IMR-90 (cell line): ENCODE measurements around the gene CCL11. TPM values are rescaled to one million over a fixed set of nuclear protein-coding genes. Genes with fewer than 3 reads are reported as not detected.
A peak's percentile ranks its signal among the peaks of the same experiment; 100 is the strongest.
"Not testable (repeated sequence)": the region's sequence is repeated elsewhere in the genome, so short reads cannot be mapped to it uniquely, and the experiment has no call there.

Experiments
- ATAC-seq: fragments of 200-7000 bp; cut with Tn5 transposase; 2 replicates; pipeline ENCODE4 v1.9.1; 2020; ENCODE audit warnings: low read depth, mild to moderate bottlenecking, moderate library complexity
- BruUV-seq: library from RNA; stranded (reverse); fragments of 400-500 nt; replicated peaks from 2 replicates; lab custom pipeline; 2021; lab: Mats Ljungman, UMichigan
- CTCF ChIA-PET: fragments of 300-600 bp; formaldehyde crosslinking; extraction: SDS; loops from one replicate; lab custom pipeline; 2021; ENCODE audit warnings: antibody characterized with exemption; lab: Yijun Ruan, JAX
- POLR2A ChIA-PET: fragments of 300-600 bp; sonication (Branson Sonifier 250); formaldehyde crosslinking; loops from one replicate; lab custom pipeline; 2022; ENCODE audit warnings: antibody characterized with exemption; ENCODE audit not compliant: unreplicated experiment; lab: Charles Lee
- DNase-seq: peaks from one replicate; pipeline ENCODE4 v3.0.0; 2013
- H2AFZ ChIP-seq: replicated peaks from 2 replicates; pipeline ENCODE3; 2013; ENCODE audit warnings: low read length, mild to moderate bottlenecking; ENCODE audit not compliant: poor library complexity
- H2AK5ac ChIP-seq: 2 replicates; pipeline ENCODE4 v1.6.1; 2013; ENCODE audit warnings: low read depth, low read length, inconsistent platforms
- H2AK9ac ChIP-seq: replicated peaks from 2 replicates; pipeline ENCODE3; 2013; ENCODE audit warnings: mild to moderate bottlenecking, low read depth, low read length, moderate library complexity; ENCODE audit not compliant: poor library complexity
- H2BK120ac ChIP-seq: 2 replicates; pipeline ENCODE4 v1.6.1; 2013; ENCODE audit warnings: low read depth, low read length, inconsistent platforms
- H2BK15ac ChIP-seq: 3 replicates; pipeline ENCODE4 v1.6.1; 2013; ENCODE audit warnings: low read depth, low read length, inconsistent platforms
- H2BK20ac ChIP-seq: 2 replicates; pipeline ENCODE4 v1.6.1; 2013; ENCODE audit warnings: low read depth, mild to moderate bottlenecking, inconsistent platforms, low read length, moderate library complexity
- H2BK5ac ChIP-seq: 2 replicates; pipeline ENCODE4 v1.6.1; 2013; ENCODE audit warnings: mild to moderate bottlenecking, low read depth, low read length, inconsistent platforms; ENCODE audit not compliant: poor library complexity, severe bottlenecking
- H3K14ac ChIP-seq: replicated peaks from 2 replicates; pipeline ENCODE4 v1.6.1; 2013; ENCODE audit warnings: low read depth, low read length, inconsistent platforms
- H3K18ac ChIP-seq: 2 replicates; pipeline ENCODE4 v1.6.1; 2013; ENCODE audit warnings: low read depth, low read length, control low read depth
- H3K23ac ChIP-seq: 2 replicates; pipeline ENCODE4 v1.6.1; 2013; ENCODE audit warnings: low read depth, low read length, inconsistent platforms
- H3K27ac ChIP-seq: 2 replicates; pipeline ENCODE4 v1.5.1; 2013; ENCODE audit warnings: mild to moderate bottlenecking, control low read depth, low read length; ENCODE audit not compliant: insufficient read depth
- H3K27me3 ChIP-seq: 2 replicates; pipeline ENCODE4 v1.6.1; 2013; ENCODE audit warnings: low read length; ENCODE audit not compliant: control insufficient read depth, insufficient read depth
- H3K36me3 ChIP-seq: 2 replicates; pipeline ENCODE4 v1.6.1; 2013; ENCODE audit warnings: low read length, mixed read lengths; ENCODE audit not compliant: control insufficient read depth, insufficient read depth
- H3K4ac ChIP-seq: 2 replicates; pipeline ENCODE4 v1.6.1; 2013; ENCODE audit warnings: low read depth, low read length, inconsistent platforms
- H3K4me1 ChIP-seq: 2 replicates; pipeline ENCODE4 v1.6.1; 2013; ENCODE audit warnings: low read length, mixed read lengths; ENCODE audit not compliant: control insufficient read depth, insufficient read depth
- H3K4me2 ChIP-seq: 2 replicates; pipeline ENCODE4 v1.6.1; 2013; ENCODE audit warnings: low read depth, mild to moderate bottlenecking, control low read depth, low read length, moderate library complexity
- H3K4me3 ChIP-seq: 2 replicates; pipeline ENCODE4 v1.5.1; 2013; ENCODE audit warnings: low read depth, mild to moderate bottlenecking, control low read depth, low read length, moderate library complexity; ENCODE audit not compliant: insufficient read depth
- H3K56ac ChIP-seq: 2 replicates; pipeline ENCODE4 v1.6.1; 2013; ENCODE audit warnings: low read length, inconsistent platforms; ENCODE audit not compliant: insufficient read depth; ENCODE audit errors: extremely low read depth
- H3K79me1 ChIP-seq, 2 experiments: 2 replicates each; pipeline ENCODE4 v1.6.1; 2013; ENCODE audit warnings: low read length in 2 of 2, inconsistent platforms in 1 of 2, low read depth in 1 of 2
- H3K9ac ChIP-seq: 2 replicates; pipeline ENCODE4 v1.6.1; 2013; ENCODE audit warnings: low read depth, low read length, control low read depth
- H3K9me1 ChIP-seq: 2 replicates; pipeline ENCODE4 v1.6.1; 2013; ENCODE audit warnings: low read length, inconsistent platforms; ENCODE audit not compliant: insufficient read depth
- H3K9me3 ChIP-seq: 2 replicates; pipeline ENCODE4 v1.6.1; 2013; ENCODE audit warnings: low read length; ENCODE audit not compliant: control insufficient read depth, insufficient read depth
- H4K20me1 ChIP-seq: 2 replicates; pipeline ENCODE4 v1.6.1; 2013; ENCODE audit warnings: low read length, inconsistent platforms; ENCODE audit not compliant: insufficient read depth
- H4K5ac ChIP-seq: 2 replicates; pipeline ENCODE4 v1.6.1; 2013; ENCODE audit warnings: mild to moderate bottlenecking, low read depth, low read length, control low read depth
- H4K8ac ChIP-seq, 2 experiments: 2 replicates each; pipeline ENCODE4 v1.6.1; 2013; ENCODE audit warnings: low read depth in 2 of 2, low read length in 2 of 2, control low read depth in 1 of 2, inconsistent platforms in 1 of 2
- H4K91ac ChIP-seq: 2 replicates; pipeline ENCODE4 v1.6.1; 2013; ENCODE audit warnings: low read depth, low read length, inconsistent platforms; ENCODE audit not compliant: insufficient read depth
- CEBPB ChIP-seq: IDR thresholded peaks from 2 replicates; pipeline ENCODE4 v1.6.1; 2012; ENCODE audit warnings: low read depth, low read length, improper control_type of control experiment
- WGBS, 2 experiments: methylation state at CpG; one replicate each; pipeline versions ENCODE4 v1.1.5 to v1.1.7; 2013; ENCODE audit warnings: missing lambda C conversion rate in 2 of 2; ENCODE audit not compliant: insufficient read length in 1 of 2; ENCODE audit errors: extremely low coverage in 2 of 2; 5-methylcytosine and 5-hydroxymethylcytosine counted together
- dilution Hi-C: fragments of 300-500 bp; cut with HindIII; formaldehyde crosslinking; loops from one replicate; pipeline ENCODE4 v1.14.3; 2018; ENCODE audit warnings: low sequenced_read_pairs; ENCODE audit not compliant: unreplicated experiment
- in situ Hi-C: fragments of 300-500 bp; cut with MboI; formaldehyde crosslinking; loops from 3 replicates; pipeline ENCODE4 v1.14.3; 2019; ENCODE audit warnings: low sequenced_read_pairs, inconsistent platforms, mixed read lengths
- intact Hi-C: fragments of 100-400 bp; cut with micrococcal nuclease; formaldehyde crosslinking; loops from 2 replicates; pipeline ENCODE4 v1.10.0; 2022
- polyA plus RNA-seq, 3 experiments: library from polyadenylated mRNA; depleted of rRNA; stranded (reverse); fragments of >200 nt; gene quantifications; 2 replicates each; pipeline ENCODE4 v1.2.3, GENCODE V29; 2012; ENCODE audit warnings: low replicate concordance in 1 of 3
- total RNA-seq: library from RNA; depleted of rRNA; stranded (reverse); fragments of >200 nt; gene quantifications from 2 replicates; pipeline ENCODE4 v1.2.3, GENCODE V29; 2012
- TF ChIP-seq, protein P1 (sequence below): fragments of 150-350 bp; IDR thresholded peaks from 2 replicates; pipeline ENCODE4 v1.6.1; 2017; ENCODE audit warnings: mild to moderate bottlenecking, antibody characterized with exemption, low read length, low read depth
- TF ChIP-seq, protein P2 (sequence below): conservative IDR thresholded peaks from 2 replicates; pipeline ENCODE4 v1.5.1; 2012; ENCODE audit warnings: mild to moderate bottlenecking, low read depth, low read length, improper control_type of control experiment

Gene CCL11
- total and polyA plus RNA-seq, 2 of the 4 experiments (the other 2 are of a cell fraction) = not detected

DNA sequence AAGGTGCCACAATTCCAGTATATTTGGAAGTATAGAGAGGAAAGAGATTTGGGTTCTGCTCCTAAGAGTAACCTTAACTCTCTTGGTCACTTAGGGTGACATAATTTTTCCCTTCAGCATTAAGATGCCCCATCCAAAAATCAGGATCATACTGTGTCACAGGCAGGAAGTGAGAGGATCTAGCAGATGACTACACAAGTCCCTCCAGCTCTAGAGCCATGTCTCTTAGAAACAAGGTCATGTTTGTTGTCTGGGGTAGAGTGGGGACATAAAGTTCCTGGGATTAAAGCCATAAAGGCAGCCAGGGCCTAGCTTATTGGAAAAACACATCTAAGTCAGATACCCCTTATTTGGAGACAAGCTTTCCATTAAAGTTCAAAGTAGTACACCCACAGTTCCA, 36.4 kb downstream of the CCL11 start:
- ATAC-seq (no peak), DNase-seq (no peak)
- Histone ChIP-seq H3K9me3 (no peaks in the 10 kb centered on the region), H2BK5ac (no peak overlapping the region), H3K9me1 (no peaks in the 10 kb centered on the region), H3K4ac (no peak overlapping the region), H2BK15ac (no peak overlapping the region), H4K5ac (no peak overlapping the region), H4K8ac (no peak overlapping the region), H2AK5ac (no peak overlapping the region), H3K14ac (no peak overlapping the region), H3K4me3 (no peak overlapping the region), H4K20me1 (no peaks in the 10 kb centered on the region), H4K91ac (no peak overlapping the region), H3K27me3 (no peaks in the 10 kb centered on the region; the same call in 1 of the 2 replicates), H2BK120ac (no peak overlapping the region), H3K79me1 (no peaks in the 10 kb centered on the region), H3K4me1 (no peaks in the 10 kb centered on the region), H3K27ac (no peak overlapping the region), H3K56ac (no peak overlapping the region), H3K36me3 (no peaks in the 10 kb centered on the region), H2BK20ac (no peak overlapping the region), H2AFZ (no peak overlapping the region), H3K4me2 (no peak overlapping the region), H3K18ac (no peak overlapping the region), H3K9ac (no peak overlapping the region), H2AK9ac (no peak overlapping the region), H3K23ac (no peak overlapping the region)
- in situ Hi-C loops (no loop called here), intact Hi-C loops (no loop called here), dilution Hi-C loops (no loop called here)
- BruUV-seq = no TSS peak
- TF ChIP-seq, protein P1, sequence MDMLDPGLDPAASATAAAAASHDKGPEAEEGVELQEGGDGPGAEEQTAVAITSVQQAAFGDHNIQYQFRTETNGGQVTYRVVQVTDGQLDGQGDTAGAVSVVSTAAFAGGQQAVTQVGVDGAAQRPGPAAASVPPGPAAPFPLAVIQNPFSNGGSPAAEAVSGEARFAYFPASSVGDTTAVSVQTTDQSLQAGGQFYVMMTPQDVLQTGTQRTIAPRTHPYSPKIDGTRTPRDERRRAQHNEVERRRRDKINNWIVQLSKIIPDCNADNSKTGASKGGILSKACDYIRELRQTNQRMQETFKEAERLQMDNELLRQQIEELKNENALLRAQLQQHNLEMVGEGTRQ = no peak
- no peak for TF ChIP-seq CEBPB
- TF ChIP-seq, protein P2, sequence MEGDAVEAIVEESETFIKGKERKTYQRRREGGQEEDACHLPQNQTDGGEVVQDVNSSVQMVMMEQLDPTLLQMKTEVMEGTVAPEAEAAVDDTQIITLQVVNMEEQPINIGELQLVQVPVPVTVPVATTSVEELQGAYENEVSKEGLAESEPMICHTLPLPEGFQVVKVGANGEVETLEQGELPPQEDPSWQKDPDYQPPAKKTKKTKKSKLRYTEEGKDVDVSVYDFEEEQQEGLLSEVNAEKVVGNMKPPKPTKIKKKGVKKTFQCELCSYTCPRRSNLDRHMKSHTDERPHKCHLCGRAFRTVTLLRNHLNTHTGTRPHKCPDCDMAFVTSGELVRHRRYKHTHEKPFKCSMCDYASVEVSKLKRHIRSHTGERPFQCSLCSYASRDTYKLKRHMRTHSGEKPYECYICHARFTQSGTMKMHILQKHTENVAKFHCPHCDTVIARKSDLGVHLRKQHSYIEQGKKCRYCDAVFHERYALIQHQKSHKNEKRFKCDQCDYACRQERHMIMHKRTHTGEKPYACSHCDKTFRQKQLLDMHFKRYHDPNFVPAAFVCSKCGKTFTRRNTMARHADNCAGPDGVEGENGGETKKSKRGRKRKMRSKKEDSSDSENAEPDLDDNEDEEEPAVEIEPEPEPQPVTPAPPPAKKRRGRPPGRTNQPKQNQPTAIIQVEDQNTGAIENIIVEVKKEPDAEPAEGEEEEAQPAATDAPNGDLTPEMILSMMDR = no peak
- CTCF ChIA-PET = interaction anchor here (0.6 to 1.0 kb wide), 2 partner anchors 9 to 69 kb away, joined by 3 read pairs; no protein-coding TSS in a partner anchor
- POLR2A ChIA-PET = no interaction called here

DNA sequence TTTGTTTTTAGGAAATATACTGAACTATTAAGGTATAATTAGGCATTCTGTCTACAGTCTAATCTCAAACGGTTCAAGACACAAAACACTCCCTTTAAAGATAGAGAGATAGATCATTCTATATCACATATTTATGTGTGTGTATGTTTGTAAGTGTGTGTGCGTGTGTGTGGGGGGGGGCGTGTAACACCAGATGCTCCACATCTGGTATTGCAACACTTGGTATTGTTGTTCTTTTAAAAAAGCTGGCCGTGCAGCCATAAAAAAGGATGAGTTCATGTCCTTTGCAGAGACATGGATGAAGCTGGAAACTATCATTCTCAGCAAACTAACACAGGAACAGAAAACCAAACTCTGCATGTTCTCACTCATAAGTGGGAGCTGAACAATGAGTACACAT, 42.0 kb downstream of the CCL11 start:
- dilution Hi-C loops, H2BK20ac ChIP-seq, ATAC-seq, H3K9me1 ChIP-seq, H3K4ac ChIP-seq, CTCF ChIA-PET, H3K56ac ChIP-seq, H2BK120ac ChIP-seq, H4K5ac ChIP-seq, H4K8ac ChIP-seq, H3K9me3 ChIP-seq, H3K4me1 ChIP-seq, H3K27ac ChIP-seq, H2BK5ac ChIP-seq, intact Hi-C loops, H2AK5ac ChIP-seq, H2AFZ ChIP-seq, POLR2A ChIA-PET, H4K91ac ChIP-seq, H3K27me3 ChIP-seq, in situ Hi-C loops, H3K23ac ChIP-seq, H2AK9ac ChIP-seq, H4K20me1 ChIP-seq, H3K4me2 ChIP-seq, H3K36me3 ChIP-seq, H3K14ac ChIP-seq, H3K18ac ChIP-seq, H3K79me1 ChIP-seq, H3K4me3 ChIP-seq, BruUV-seq, H2BK15ac ChIP-seq, H3K9ac ChIP-seq: not testable (repeated sequence)
- WGBS, 2 experiments = no CpG with 5 or more reads among the region's 4 CpGs
- DNase-seq = peak; percentile 19
